ENCODE results near the gene POFUT1. TPM values are rescaled to one million over a fixed set of nuclear protein-coding genes. Genes with fewer than 3 reads are reported as not detected.

The POFUT1 gene
- total RNA-seq, 3 donors from 2014 or later (not counting 1 experiment from before 2014, with no cell fraction given): 9.7 to 14.5 (median 13.2) TPM

DNA sequence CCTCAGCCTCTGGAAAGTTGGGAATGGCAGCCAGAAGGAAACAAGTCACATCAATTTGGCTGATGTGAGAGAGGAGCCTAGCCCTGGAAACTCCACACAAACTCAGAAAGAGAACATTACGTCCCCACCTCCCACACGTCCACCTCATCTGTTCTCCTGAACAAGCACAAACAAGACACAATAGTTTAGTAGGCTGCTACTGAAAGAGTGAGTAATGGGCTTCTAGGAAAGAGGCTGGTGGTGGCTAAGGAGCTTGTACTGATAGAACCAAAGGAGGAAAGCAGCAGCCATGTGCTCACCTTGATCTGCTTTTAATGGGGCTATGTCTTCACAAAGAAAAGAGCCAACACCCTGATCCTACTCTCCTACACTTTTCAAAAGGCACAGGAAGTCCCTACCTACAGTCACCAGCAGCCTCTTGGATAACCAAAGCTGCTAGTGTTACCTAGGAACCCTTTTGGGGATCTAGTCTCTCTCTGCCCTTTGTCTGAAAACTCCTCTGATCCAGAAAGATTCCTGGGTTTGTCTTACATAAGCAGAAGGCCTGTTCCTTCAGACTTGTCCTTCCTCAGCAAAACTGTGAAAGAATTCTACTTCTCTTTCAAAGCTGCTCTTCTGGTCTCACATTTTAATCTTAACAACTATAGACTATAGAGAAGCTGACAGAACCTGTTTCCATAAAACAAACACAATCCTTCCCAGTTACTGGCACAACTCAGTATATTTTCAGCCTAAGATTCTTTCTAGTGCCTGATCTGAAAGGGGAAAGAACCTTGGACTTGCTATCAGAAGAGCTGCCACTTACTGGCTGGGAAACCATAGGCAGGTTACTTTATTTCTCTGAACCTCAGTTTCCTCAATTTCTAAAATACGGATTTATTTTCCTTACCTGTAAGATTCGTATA lies 3.2 kb upstream of the POFUT1 start:
- DNase-seq: no peak
- ATAC-seq: no peak
- WGBS (ENCODE audit: insufficient coverage): 60% methylated on average over 1 of the region's 4 CpGs

DNA sequence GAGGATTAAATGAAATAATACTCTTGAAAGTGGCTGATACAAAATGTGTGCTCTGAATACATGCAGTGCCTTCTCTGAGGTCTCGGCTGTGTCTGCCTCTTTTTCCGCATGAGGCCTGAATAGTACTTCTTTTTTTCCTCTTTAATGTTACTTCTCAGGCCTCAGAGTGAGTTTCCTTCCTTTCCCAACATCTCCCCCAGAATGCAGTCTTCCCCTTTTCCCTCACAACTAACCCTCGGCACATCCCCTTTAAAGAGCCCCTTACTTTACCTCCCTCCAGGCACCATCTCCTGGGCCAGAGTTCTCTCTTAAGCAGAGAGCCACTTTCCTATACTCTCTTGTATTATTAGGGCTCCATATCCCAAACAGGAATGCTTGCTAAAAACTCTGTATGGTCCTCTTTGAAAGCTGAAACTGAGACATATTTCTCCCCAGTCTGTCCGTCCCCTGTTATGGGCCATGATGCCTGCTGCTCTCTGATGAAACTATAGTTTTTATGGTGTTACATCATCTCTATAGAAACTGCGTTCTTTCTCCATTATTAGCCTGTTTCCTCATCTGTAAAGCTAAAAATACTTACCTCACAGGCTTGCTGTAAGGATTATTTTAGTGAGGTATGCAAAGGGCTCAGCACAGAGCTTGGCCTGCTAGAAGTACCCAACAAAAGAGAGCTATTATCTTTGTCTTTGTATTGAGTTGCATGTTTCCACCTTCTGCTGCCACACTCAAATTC lies 2.4 kb upstream of the POFUT1 start:
- H3K36me3 Mint-ChIP-seq: no peaks in the 10 kb centered on the region
- Histone ChIP-seq H3K4me1 (ENCODE audit: control insufficient read depth, insufficient read depth, low read length) (peaks cover 28% of the 10 kb centered on the region), H3K4me3 (ENCODE audit: low read length) (no peak overlapping the region), H3K27ac (ENCODE audit: low read length) (peak overlapping the region; percentile 17), H3K36me3 (ENCODE audit: control insufficient read depth, insufficient read depth, low read length) (peaks cover 12% of the 10 kb centered on the region), H3K9me3 (ENCODE audit: control insufficient read depth, insufficient read depth, low read length) (no peaks in the 10 kb centered on the region), H3K27me3 (ENCODE audit: control insufficient read depth, insufficient read depth, low read length) (no peaks in the 10 kb centered on the region)
- H3K9me3 Mint-ChIP-seq: no peaks in the 10 kb centered on the region
- intact Hi-C loops (cut with micrococcal nuclease): no loop called here
- TF ChIP-seq, protein P1, sequence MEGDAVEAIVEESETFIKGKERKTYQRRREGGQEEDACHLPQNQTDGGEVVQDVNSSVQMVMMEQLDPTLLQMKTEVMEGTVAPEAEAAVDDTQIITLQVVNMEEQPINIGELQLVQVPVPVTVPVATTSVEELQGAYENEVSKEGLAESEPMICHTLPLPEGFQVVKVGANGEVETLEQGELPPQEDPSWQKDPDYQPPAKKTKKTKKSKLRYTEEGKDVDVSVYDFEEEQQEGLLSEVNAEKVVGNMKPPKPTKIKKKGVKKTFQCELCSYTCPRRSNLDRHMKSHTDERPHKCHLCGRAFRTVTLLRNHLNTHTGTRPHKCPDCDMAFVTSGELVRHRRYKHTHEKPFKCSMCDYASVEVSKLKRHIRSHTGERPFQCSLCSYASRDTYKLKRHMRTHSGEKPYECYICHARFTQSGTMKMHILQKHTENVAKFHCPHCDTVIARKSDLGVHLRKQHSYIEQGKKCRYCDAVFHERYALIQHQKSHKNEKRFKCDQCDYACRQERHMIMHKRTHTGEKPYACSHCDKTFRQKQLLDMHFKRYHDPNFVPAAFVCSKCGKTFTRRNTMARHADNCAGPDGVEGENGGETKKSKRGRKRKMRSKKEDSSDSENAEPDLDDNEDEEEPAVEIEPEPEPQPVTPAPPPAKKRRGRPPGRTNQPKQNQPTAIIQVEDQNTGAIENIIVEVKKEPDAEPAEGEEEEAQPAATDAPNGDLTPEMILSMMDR (IDR thresholded peaks at IDR 0.05): no peak
- peak overlapping the region; percentile 81 for H3K4me3 Mint-ChIP-seq
- peaks cover 67 to 78% of the 10 kb centered on the region in 2 donors for H3K4me1 Mint-ChIP-seq
- DNase-seq: no peak
- no peaks in the 10 kb centered on the region for H3K27me3 Mint-ChIP-seq (ENCODE audit: low read depth in 2 of 2)
- peak overlapping the region; percentile 82 to 86 for H3K27ac Mint-ChIP-seq
- no peak for ATAC-seq
- WGBS (ENCODE audit: insufficient coverage): 74% methylated on average over 4 of the region's 5 CpGs

More for the DNA sequence above, 3.2 kb upstream of the POFUT1 start:
- Mint-ChIP-seq H3K27me3 (ENCODE audit: low read depth in 2 of 2) (no peaks in the 10 kb centered on the region), H3K27ac (peak overlapping the region in 1 of 2 donors; percentile 82), H3K4me1 (peaks cover 63 to 70% of the 10 kb centered on the region in 2 donors), H3K9me3 (no peaks in the 10 kb centered on the region), H3K4me3 (peak overlapping the region; percentile 53), H3K36me3 (no peaks in the 10 kb centered on the region)
- Histone ChIP-seq H3K4me1 (ENCODE audit: control insufficient read depth, insufficient read depth, low read length) (peaks cover 28% of the 10 kb centered on the region), H3K27ac (ENCODE audit: low read length) (no peak overlapping the region), H3K36me3 (ENCODE audit: control insufficient read depth, insufficient read depth, low read length) (peaks cover 12% of the 10 kb centered on the region), H3K9me3 (ENCODE audit: control insufficient read depth, insufficient read depth, low read length) (no peaks in the 10 kb centered on the region), H3K4me3 (ENCODE audit: low read length) (no peak overlapping the region), H3K27me3 (ENCODE audit: control insufficient read depth, insufficient read depth, low read length) (no peaks in the 10 kb centered on the region)
- intact Hi-C loops (cut with micrococcal nuclease): no loop called here
- TF ChIP-seq, protein P1 (IDR thresholded peaks at IDR 0.05): no peak

DNA sequence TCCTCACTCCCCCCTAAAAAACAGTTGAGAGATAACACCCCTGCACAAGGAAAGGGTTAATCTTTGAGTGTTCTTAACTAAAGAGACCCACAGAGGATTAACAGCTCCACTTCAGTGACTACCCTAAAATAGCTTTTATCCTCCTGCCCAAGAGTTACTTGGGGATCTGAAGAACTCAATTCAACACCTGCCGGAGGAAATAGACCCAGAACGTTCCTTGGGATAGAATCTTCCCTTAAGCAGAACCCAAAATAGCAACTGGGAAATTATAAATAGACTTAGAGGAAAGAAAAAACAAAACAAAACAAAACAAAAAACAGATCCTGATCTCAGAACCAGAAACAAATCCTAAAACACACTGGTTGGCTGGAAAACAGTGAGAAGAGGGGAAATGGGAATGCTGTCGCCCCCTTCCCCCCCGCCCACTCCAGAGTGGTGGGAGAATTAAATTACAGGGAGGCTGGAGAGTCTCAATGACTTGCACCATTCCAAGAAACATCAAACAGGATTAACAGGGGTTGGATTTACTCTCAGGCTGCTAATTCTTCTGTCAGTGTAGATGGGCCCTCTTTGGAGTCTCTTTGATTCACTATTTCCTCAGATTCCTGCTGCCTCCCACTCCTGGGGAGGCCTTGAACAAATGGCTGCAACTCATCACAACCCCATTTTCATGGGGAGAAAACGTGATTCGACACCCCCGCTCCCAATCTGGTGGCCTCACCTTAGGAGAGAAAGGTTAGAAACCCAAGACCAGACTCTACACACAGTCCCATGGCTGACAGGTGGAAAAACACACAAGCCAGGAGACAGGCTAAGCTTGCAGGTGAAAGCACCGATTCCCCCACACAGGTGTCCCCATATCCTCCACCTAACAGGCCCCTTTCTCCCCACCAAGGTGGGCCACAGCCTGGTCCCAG lies 1.6 kb upstream of the POFUT1 start:
- Mint-ChIP-seq H3K36me3 (no peaks in the 10 kb centered on the region), H3K27me3 (ENCODE audit: low read depth in 2 of 2) (no peaks in the 10 kb centered on the region)

More for the DNA sequence above, 1.6 kb upstream of the POFUT1 start:
- intact Hi-C loops (cut with micrococcal nuclease): loop anchor here (2.0 kb wide), 1 partner anchor 79 kb away; no protein-coding TSS in a partner anchor
- H3K27me3 ChIP-seq (ENCODE audit: control insufficient read depth, insufficient read depth, low read length): no peaks in the 10 kb centered on the region
- no peaks in the 10 kb centered on the region for H3K9me3 Mint-ChIP-seq
- H3K4me1 Mint-ChIP-seq: peaks cover 75 to 84% of the 10 kb centered on the region in 2 donors
- H3K9me3 ChIP-seq (ENCODE audit: control insufficient read depth, insufficient read depth, low read length): no peaks in the 10 kb centered on the region
- H3K36me3 ChIP-seq (ENCODE audit: control insufficient read depth, insufficient read depth, low read length): peaks cover 7% of the 10 kb centered on the region
- 49% methylated on average over 5 of the region's 8 CpGs for WGBS (ENCODE audit: insufficient coverage)
- peak overlapping the region; percentile 82 to 86 for H3K27ac Mint-ChIP-seq
- H3K4me3 ChIP-seq (ENCODE audit: low read length): no peak overlapping the region
- no peak for ATAC-seq
- no peak for DNase-seq
- peaks cover 28% of the 10 kb centered on the region for H3K4me1 ChIP-seq (ENCODE audit: control insufficient read depth, insufficient read depth, low read length)
- H3K4me3 Mint-ChIP-seq: peak overlapping the region; percentile 97
- no peak overlapping the region for H3K27ac ChIP-seq (ENCODE audit: low read length)
- TF ChIP-seq, protein P1 (IDR thresholded peaks at IDR 0.05): no peak
